Kidney tubule cell (primary cell): ENCODE data around the gene RAB40B.
A peak's percentile ranks its signal among the peaks of the same experiment; 100 is the strongest.

ENCODE experiments used
- DNase-seq: peaks from one replicate; pipeline ENCODE4 v3.0.0-alpha.2; 2018; ENCODE audit warnings: low spot score

The RAB40B gene

DNA sequence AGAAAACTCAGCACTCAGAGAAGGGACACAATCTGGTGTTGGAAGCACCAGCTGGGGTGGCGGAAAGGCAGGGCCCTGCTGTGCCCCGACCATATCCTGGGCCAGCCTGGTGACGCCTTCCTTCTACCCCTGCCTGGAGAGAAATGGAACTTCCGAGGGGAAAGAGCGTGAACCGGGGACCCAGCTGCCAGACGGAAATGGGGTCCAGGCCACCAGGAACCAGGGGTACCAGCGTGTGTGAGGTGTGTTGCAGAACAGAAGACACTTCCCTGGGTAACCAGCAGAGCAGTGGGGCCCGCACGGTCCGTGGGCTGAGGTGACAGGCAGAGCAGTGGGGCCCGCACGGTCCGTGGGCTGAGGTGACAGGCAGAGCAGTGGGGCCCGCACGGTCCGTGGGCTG lies 6.8 kb downstream of the RAB40B start:
- no peak for DNase-seq

- no peak for DNase-seq
These were observed 7.6 kb downstream of the RAB40B start for GRCh38 chr17:82690786-82691489.

DNA sequence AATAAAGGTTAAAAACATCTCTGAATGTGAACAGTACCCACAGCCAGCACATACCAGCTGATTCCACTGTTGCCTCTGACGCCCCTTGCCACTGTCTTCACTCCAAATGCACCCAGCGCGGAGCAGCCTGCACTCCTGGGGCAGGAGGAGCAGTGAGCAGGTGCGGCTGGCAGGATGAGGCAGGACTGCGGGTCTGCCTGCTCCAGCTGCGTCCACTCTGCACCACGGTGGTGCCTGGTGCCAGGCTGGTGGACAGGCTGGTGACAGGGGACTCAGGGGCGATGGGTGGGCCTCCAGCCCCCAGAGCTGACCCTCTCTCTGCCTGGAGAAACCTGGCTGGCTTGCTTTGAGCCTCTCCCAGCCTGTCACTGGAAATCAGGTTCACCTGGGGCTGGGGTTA lies 9.4 kb downstream of the RAB40B start:
- no peak for DNase-seq

DNA sequence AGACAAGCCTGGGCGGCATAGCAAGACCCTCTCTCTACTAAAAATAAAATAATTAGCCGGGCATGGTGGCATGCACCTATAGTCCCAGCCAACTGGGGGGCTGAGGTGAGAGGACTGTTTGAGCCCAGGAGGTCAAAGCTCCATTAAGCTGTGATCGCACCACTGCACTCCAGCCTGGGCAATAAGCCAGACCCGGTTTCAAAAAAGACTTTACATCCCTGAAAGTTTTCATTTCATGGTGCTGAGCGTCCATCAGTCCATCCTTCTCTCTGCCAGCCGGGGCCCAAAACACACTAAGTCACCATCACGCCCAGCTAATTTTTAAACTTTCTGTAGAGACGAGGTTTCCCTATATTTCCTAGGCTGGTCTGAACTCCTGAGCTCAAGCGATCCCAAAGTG lies 10.6 kb downstream of the RAB40B start:
- DNase-seq, result peak; percentile 62

GRCh38 chr17:82687375-82687861 lies 11.1 kb downstream of the RAB40B start:
- DNase-seq, result peak; percentile 91

- no peak for DNase-seq
These were observed 11.9 kb downstream of the RAB40B start for GRCh38 chr17:82686366-82687324.

GRCh38 chr17:82685291-82685690 lies 13.2 kb downstream of the RAB40B start:
- DNase-seq, result no peak

DNA sequence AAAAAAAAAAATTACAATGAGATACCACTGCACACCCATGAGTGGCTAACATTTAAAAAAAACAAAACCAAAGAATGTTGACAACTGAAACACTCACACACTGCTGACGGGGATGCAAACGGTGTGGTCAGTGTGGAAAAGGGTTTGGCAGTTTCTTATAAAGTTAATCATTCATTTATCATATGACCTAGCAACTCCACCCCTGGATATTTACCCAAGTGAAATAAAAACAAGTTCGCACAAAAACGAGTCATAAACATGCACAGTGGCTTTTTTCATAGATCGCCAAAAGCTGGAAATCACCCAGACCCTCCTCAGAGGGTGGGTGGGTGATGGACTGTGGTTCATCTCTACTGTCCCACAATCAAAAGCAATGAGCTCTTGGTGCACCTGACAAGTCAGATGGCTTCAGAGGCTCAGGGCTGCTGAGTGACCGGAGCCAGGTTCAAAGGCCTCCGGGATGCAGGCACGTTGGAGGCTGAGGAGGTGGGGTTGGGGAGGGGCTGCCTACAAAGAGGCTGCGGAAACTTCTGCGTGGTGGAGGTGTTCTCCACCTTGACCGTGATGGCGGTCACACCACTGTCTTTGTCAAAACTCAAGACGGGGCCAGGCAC lies 14.2 kb downstream of the RAB40B start:
- DNase-seq, result peak; percentile 93

DNA sequence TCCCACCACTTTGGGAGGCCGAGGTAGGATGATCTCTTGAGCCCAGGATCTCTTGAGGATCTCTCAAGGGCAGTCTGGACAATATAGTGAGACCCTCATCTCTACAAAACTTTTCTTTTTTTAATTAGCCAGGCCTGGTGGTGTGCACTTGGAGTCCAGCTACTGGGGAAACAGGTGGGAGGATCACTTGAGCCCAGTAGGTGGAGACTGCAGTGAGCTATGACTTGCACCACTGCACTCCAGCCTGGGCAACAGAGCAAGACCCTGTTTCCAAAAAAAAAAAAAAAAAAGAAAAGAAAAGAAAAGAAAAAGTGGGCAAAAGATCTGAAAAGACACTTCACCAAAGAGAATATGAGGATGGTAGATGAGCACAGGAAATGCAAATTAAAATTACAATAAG lies 15.0 kb downstream of the RAB40B start:
- DNase-seq, result no peak

- DNase-seq, result no peak
These were observed 17.0 kb downstream of the RAB40B start for GRCh38 chr17:82681547-82681946.

DNA sequence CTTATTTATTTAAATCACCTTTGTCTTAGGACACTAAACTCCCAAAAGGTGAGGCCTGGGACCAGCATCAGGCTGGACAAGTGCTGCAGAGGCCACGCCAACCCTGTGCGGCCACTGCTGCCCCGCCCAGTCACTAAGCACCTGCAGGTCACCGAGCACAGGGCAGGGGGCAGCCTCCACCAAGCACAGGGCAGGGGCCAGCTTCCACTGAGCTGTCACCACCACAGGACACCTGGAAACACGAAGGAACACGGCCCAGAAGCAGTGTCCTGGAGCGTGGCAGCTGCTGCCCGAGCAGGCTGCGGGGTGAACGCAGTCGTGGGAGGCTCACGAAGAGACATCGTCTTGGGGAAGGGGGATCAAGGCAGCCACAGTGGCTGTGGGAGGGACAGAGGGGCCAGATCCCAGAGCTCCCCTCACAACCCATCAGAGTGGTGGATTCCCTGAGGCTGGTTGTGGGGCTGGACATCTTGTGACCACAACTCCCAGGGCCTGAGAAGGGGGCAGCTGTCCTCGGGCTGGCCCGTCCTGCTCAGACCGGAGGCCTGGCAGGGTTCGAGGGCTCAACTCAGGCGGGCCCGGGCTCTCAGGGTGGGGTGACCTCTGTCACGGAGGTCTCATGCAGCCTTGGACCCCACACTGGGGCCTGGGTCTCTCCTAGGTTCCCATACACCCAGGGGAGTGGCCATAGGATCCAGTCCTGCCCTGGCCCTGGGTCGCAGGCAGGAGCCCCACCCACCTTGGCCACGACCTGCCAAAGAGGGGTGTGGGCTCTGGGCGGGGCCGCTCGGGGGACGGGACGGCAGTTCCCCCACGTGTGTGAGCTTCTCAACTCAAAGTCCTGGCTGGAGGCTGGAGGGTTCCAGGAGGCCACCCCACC lies 18.7 kb downstream of the RAB40B start:
- no peak for DNase-seq

DNA sequence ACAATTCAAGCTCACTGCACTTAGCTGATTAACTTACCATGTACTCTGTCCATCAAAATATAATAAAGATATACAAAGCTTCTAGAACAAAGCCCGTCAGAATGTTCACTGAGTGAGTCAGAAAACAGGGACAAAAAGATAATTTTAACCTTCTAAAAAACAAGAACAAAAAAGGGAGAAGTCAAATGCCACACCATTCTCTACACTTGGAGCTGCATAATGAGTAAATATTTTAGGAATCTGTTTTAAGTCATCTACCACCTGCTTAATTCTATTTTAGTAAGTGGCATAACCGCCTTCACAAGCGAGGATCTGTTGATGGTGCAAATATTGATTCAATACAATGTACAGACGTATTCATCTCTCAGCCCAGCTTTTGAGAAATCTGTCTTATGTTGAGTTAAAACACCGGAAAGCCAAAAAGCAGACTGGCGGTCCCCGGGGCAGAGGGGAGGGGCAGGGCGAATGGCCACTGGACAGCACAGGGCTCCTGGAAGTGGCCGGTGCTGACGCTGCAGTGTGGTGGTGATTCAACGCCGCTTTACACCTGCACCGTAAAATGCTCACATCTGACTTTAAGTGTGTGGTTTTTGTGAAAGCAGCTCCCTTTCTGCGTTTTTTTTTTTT lies 20.1 kb downstream of the RAB40B start:
- no peak for DNase-seq

DNA sequence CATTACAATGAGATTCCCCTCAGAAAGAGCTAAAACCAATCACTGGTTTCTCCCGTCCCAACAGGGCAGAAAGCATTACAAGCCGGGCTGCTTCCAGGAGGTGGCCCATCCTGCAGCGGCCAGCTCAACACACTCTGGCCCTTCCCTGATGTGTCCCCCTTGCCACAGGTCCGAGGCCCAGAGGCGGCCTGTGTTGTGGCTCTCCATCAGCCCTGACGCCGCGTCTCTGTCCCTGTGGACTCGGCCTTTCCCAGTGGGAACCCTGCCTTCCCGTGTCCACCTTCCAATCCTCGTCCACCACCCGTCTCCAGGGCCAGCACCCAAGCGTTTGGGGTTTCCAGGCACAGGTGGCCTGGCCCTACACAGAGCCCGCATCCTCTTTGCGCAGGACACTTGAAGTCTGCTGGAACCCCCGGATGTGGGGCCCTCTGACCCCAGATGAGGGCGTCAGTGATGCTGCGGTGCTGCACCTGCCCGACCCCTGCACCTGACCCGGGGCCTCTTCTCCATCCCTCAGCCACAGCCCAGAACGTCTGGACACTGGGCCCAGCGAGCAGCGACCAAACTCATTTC lies 21.1 kb downstream of the RAB40B start:
- DNase-seq, result no peak

- DNase-seq, result no peak
These were observed 22.8 kb downstream of the RAB40B start for GRCh38 chr17:82675476-82676245.

GRCh38 chr17:82674656-82675475 lies 23.6 kb downstream of the RAB40B start:
- no peak for DNase-seq

- DNase-seq, result no peak
These were observed 27.6 kb downstream of the RAB40B start for GRCh38 chr17:82670661-82671450.

- peak; percentile 84 for DNase-seq
These were observed 29.8 kb downstream of the RAB40B start for GRCh38 chr17:82668631-82669099.

DNA sequence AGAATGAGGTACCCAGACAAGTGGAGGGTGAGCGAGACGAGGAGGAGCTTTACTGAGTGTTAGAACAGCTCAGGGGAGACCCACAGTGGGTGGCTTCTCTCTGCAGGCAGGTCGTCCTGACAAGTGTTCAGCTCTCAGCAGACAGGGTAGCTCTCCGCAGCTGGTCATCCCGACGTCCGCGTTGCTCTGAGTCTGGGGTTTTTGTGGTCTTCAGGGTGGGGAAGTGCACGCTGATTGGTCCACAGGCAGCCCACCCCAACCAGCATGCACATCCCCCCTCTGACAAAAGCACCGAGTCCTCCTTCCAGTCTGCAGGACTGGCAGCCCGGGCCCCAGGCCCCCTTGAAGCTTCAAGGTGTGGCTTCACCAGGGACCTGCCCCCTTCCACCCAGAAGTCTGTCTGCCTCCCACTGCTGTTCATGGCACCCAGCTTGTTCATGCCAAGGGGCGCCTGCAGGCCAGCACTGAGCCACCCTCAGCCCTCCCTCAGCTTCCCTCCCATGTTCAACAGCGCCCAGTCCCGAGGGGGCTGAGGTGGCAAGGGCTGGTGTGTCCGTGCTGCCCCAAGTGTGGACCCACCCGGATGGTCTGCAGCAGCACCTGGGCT lies 30.4 kb downstream of the RAB40B start:
- DNase-seq, result no peak
